ENCODE measurements around the gene FMNL2. TPM values are rescaled to one million over a fixed set of nuclear protein-coding genes. Genes with fewer than 3 reads are reported as not detected.

Gene FMNL2
- total RNA-seq, 4 donors from 2014 or later = 25.2 to 35.0 (median 27.4) TPM

DNA sequence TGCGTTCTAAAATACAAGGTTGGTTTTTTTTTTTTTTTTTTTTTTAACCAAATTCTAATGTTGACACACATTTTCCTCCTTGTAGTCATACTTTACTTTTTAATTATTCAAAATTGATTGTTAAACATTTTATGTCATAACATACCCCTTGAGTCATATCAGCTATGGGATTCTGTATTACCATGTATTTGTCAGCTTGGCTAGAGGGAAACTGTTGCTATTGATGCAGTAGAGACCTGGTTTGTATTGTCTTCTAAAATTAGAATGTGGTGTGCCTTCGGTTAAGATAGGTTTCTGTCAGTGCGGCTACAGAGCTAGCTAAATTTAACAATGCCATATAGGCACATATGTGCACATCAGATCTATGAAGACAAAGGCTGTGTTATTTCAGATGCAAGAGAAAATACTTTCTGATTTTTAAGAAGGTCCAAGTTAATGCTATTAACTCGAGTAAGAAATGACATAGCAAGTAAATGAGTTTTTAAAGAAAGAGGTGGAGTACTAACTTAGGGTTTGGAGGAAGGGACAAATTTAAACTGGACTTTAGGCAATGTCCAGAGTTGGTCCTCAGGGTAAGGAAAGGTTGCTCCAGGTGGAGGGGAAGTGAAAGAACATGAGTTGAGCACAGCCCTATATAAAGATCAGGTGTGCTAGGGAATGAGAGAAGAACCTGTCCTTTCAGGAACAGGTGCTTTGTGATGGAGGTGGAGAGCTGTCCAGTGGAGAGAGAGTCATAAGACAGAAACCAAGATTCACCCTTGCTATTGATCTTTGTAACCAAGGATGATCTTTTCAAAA, 230.0 kb downstream of the FMNL2 start:
- TF ChIP-seq POLR2AphosphoS5 (IDR thresholded peaks at IDR 0.05) = no peak
- no peak for TF ChIP-seq POLR2A (IDR thresholded peaks at IDR 0.05)
- TF ChIP-seq, protein P1, sequence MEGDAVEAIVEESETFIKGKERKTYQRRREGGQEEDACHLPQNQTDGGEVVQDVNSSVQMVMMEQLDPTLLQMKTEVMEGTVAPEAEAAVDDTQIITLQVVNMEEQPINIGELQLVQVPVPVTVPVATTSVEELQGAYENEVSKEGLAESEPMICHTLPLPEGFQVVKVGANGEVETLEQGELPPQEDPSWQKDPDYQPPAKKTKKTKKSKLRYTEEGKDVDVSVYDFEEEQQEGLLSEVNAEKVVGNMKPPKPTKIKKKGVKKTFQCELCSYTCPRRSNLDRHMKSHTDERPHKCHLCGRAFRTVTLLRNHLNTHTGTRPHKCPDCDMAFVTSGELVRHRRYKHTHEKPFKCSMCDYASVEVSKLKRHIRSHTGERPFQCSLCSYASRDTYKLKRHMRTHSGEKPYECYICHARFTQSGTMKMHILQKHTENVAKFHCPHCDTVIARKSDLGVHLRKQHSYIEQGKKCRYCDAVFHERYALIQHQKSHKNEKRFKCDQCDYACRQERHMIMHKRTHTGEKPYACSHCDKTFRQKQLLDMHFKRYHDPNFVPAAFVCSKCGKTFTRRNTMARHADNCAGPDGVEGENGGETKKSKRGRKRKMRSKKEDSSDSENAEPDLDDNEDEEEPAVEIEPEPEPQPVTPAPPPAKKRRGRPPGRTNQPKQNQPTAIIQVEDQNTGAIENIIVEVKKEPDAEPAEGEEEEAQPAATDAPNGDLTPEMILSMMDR (IDR thresholded peaks at IDR 0.05) = no peak
- no peak for TF ChIP-seq EP300 (IDR thresholded peaks at IDR 0.05)
- no peak overlapping the region for H3K4me3 ChIP-seq
- no peaks in the 10 kb centered on the region for H3K27me3 ChIP-seq
- peaks cover 0 to 17% of the 10 kb centered on the region in 2 donors for H3K36me3 ChIP-seq
- no peaks in the 10 kb centered on the region for H3K9me3 ChIP-seq
- no peak for ATAC-seq
- H3K27ac ChIP-seq = no peak overlapping the region
- H3K4me1 ChIP-seq = peaks cover 0 to 10% (median 0%) of the 10 kb centered on the region in 3 donors
- 65 to 80% methylated on average over 4 of the region's 4 CpGs for whole genome bisulfite sequencing, 2 donors (ENCODE audit: low coverage in 1 of 2)

DNA sequence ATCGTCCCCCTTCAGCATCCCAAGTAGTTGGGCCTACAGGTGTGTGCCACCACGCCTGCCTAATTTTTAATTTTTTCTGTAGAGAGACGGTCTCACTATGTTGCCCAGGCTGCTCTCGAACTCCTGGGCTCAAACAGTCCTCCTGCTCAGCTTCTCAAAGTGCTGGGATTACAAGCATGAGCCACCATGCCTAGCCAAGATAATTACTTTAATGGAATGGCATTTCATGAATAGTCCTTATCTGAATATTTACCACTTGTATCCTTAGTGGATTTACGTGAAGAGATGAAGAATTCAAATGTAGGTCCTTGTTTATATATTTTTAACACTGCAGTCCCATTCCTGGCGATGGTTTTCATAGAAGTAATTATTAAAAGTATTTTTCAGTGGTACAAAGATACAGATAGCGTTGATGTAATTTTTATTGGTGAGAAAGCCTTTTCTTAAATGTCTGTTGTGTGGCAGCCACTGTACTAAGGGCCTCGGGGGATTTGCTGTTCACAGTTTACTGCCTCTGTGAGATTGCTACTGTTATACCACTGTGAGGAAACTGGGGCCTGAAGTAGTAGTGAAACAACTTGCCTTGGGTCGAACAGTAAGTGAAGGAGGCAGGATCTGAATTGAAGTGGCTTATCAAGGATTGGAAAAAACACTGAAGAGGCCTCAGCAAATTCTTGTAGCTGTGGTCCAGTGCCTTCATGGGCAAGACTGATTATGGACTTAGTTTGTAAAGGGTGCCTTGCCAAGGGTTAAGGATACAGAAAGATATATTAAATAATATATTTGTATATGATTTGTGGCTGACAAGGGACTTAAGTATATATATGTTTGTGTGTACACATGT, 231.1 kb downstream of the FMNL2 start:
- H3K9me3 ChIP-seq = no peaks in the 10 kb centered on the region
- H3K4me3 ChIP-seq = no peak overlapping the region
- H3K36me3 ChIP-seq = peaks cover 0 to 12% of the 10 kb centered on the region in 2 donors
- TF ChIP-seq EP300 (IDR thresholded peaks at IDR 0.05) (no peak), POLR2AphosphoS5 (IDR thresholded peaks at IDR 0.05) (no peak), POLR2A (IDR thresholded peaks at IDR 0.05) (no peak)
- TF ChIP-seq, protein P1 (IDR thresholded peaks at IDR 0.05) = no peak
- WGBS, 2 donors (ENCODE audit: low coverage in 1 of 2) = 69 to 87% methylated on average over 6 to 9 of the region's 9 CpGs
- H3K4me1 ChIP-seq = peaks cover 0 to 16% (median 0%) of the 10 kb centered on the region in 3 donors
- no peak overlapping the region for H3K27ac ChIP-seq
- no peaks in the 10 kb centered on the region for H3K27me3 ChIP-seq
- no peak for ATAC-seq

DNA sequence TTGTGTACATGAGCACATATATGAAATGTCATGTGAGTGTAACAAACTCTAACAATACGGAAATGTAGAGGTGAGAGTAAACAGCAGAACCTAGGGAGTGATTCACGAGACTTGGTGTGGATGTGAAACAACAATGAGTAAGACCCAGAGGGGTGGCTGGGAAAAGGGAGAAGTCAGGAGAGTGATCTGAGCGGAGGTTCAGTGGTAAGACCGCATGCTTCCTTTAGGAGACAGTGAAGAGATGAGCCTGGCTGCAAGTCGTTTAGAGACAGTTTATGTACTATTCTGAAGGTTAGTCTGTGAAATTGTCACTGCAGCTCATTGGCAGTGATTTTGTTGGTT, 231.7 kb downstream of the FMNL2 start:
- H3K9me3 ChIP-seq = no peaks in the 10 kb centered on the region
- no peak for TF ChIP-seq EP300 (IDR thresholded peaks at IDR 0.05)
- TF ChIP-seq, protein P1 (IDR thresholded peaks at IDR 0.05) = no peak
- TF ChIP-seq POLR2A (IDR thresholded peaks at IDR 0.05) = no peak
- no peak for TF ChIP-seq POLR2AphosphoS5 (IDR thresholded peaks at IDR 0.05)
- no peak overlapping the region for H3K27ac ChIP-seq
- peaks cover 0 to 18% (median 0%) of the 10 kb centered on the region in 3 donors for H3K4me1 ChIP-seq
- 82 to 92% methylated on average over 5 of the region's 5 CpGs for WGBS, 2 donors (ENCODE audit: low coverage in 1 of 2)
- no peaks in the 10 kb centered on the region for H3K27me3 ChIP-seq
- H3K4me3 ChIP-seq = no peak overlapping the region
- ATAC-seq = no peak
- peaks cover 0 to 6% of the 10 kb centered on the region in 2 donors for H3K36me3 ChIP-seq

DNA sequence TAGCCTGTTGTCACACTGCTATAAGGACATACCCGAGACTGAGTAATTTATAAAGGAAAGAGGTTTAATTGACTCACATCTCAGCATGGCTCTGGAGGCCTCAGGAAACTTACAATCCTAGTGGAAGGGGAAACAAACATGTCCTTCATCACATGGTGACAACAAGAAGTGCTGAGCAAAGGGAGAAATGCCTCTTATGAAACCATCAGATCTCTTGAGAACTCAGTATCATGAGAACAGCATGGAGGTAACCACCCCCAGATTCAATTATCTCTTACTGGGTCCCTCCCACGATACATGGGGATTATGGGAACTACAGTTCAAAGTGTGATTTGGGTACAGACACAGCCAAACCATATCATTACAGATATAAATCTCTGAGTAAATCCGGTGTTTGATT, 233.6 kb downstream of the FMNL2 start:
- Histone ChIP-seq H3K9me3 (no peaks in the 10 kb centered on the region), H3K27me3 (no peaks in the 10 kb centered on the region), H3K4me3 (no peak overlapping the region), H3K27ac (no peak overlapping the region), H3K4me1 (peaks cover 0 to 18% (median 0%) of the 10 kb centered on the region in 3 donors), H3K36me3 (no peaks in the 10 kb centered on the region)
- no peak for ATAC-seq
- WGBS, 2 donors (ENCODE audit: low coverage in 1 of 2) = 100% methylated on average over 2 to 3 of the region's 3 CpGs
- TF ChIP-seq POLR2AphosphoS5 (IDR thresholded peaks at IDR 0.05) (no peak), EP300 (IDR thresholded peaks at IDR 0.05) (no peak), POLR2A (IDR thresholded peaks at IDR 0.05) (no peak)
- TF ChIP-seq, protein P1 (IDR thresholded peaks at IDR 0.05) = no peak
